Measurements from ENCODE around the gene SIGLEC8. TPM values are rescaled to one million over a fixed set of nuclear protein-coding genes. Genes with fewer than 3 reads are reported as not detected.

Gene SIGLEC8
- total and polyA plus RNA-seq, 9 of the 15 experiments (the other 6 are each of a cell fraction or from before 2014, with no cell fraction given), result 0.04 to 0.65 (median 0.39) TPM

DNA sequence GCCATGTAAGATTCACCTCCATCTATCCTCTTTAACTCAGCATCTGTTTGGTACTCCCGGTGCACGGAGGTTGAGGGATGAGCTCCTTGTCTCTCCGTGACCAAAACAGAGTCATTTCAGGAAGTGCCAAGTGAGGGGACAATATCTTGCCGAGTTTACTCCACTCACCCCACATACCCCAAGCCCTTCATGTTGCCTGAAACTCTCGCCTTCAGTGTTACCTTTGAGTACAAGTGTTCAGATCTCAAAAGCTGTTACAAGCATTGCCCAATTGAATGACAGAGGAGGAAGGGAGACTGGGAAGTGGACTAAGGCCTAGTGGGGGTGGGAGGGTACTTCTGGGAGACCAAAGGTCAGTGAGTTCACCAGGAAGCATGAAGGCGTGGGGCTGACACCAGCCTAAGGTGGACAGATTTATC is 49.4 kb upstream of the SIGLEC8 start:
- DNase-seq (ENCODE audit: extremely low read depth in 1 of 4, low spot score in 3 of 4) (peak; percentile 64 to 91 (median 77)), FAIRE-seq (peak; percentile 92), ATAC-seq (peak; percentile 86)
- H3K9me1 ChIP-seq (ENCODE audit: control insufficient read depth, insufficient read depth, low read length), result no peaks in the 10 kb centered on the region
- H3K9ac ChIP-seq (ENCODE audit: insufficient read depth in 1 of 2, low read depth in 2 of 2, low read length in 2 of 2), result peak overlapping the region; percentile 15 to 82; a peak in 3 of 4 replicates
- BruUV-seq (replicated peaks), result no TSS peak
- peak overlapping the region; percentile 7; the same call in 1 of the 2 replicates for H3K4me3 ChIP-seq
- H3K4me2 ChIP-seq (ENCODE audit: insufficient read depth, low read length), result peak overlapping the region; percentile 86
- in situ Hi-C loops (cut with MboI) (no loop called here), intact Hi-C loops (cut with micrococcal nuclease) (loop anchor here (2.0 kb wide), 2 partner anchors 39 to 65 kb away; no protein-coding TSS in a partner anchor)
- no peaks in the 10 kb centered on the region for H4K20me1 ChIP-seq (replicated peaks; ENCODE audit: control insufficient read depth, insufficient read depth, low read length)
- ChIA-PET POLR2A (interaction anchor here (0.7 to 1.9 kb wide), 6 partner anchors 10 to 130 kb away, joined by 3 to 12 read pairs (median 4); partner anchors contain the start of gene CEACAM18), CTCF (ENCODE audit: low intra/inter-chr PET ratio) (no interaction called here)
- H3K27ac ChIP-seq (ENCODE audit: extremely low read depth, low read depth, low read length), result peak overlapping the region; percentile 98
- H2AFZ ChIP-seq (ENCODE audit: low read depth, low read length), result peak overlapping the region; percentile 82
- no peaks in the 10 kb centered on the region for H3K36me3 ChIP-seq (ENCODE audit: control insufficient read depth, insufficient read depth, low read length)
- no peaks in the 10 kb centered on the region for H3K27me3 ChIP-seq (ENCODE audit: control insufficient read depth in 2 of 2, insufficient read depth in 2 of 2, low read length in 2 of 2)
- H3K4me1 ChIP-seq (replicated peaks in 1 of 2; ENCODE audit: control insufficient read depth in 2 of 2, insufficient read depth in 2 of 2, low read length in 2 of 2), result peaks cover 35 to 58% of the 10 kb centered on the region in 2 experiments
- H3K79me2 ChIP-seq (ENCODE audit: control insufficient read depth, insufficient read depth, low read length), result peaks cover 12% of the 10 kb centered on the region
- H3K9me3 ChIP-seq (replicated peaks; ENCODE audit: control insufficient read depth, insufficient read depth, low read depth, low read length), result no peaks in the 10 kb centered on the region; the same call in 1 of the 2 replicates
- 4% methylated on average over 6 of the region's 6 CpGs for WGBS (ENCODE audit: insufficient coverage, low coverage, missing lambda C conversion rate)
- TF ChIP-seq ZNF263 (CRISPR knock-in tag; IDR thresholded peaks at IDR 0.05; ENCODE audit: borderline replicate concordance) (0 out of 2 replicates have a peak, but pooled peaks have one; percentile 48), NFRKB (IDR thresholded peaks at IDR 0.05; ENCODE audit: low read depth) (peak; percentile 73), ZNF175 (CRISPR knock-in tag; IDR thresholded peaks at IDR 0.05; ENCODE audit: low read depth) (0 out of 2 replicates have a peak, but pooled peaks have one; percentile 45), ZNF232 (CRISPR knock-in tag; IDR thresholded peaks at IDR 0.05) (no peak), POLR3A (IDR thresholded peaks at IDR 0.05; ENCODE audit: borderline replicate concordance, extremely low read depth, insufficient read depth, insufficient read length) (no peak), KDM4B (IDR thresholded peaks at IDR 0.05; ENCODE audit: borderline replicate concordance in 2 of 2, low read depth in 1 of 2) (no peak), LEF1 (IDR thresholded peaks at IDR 0.05) (no peak), TGIF2 (CRISPR knock-in tag; IDR thresholded peaks at IDR 0.05) (no peak), IRF2 (CRISPR knock-in tag; IDR thresholded peaks at IDR 0.05) (no peak), SAFB2 (IDR thresholded peaks at IDR 0.05; ENCODE audit: borderline replicate concordance, low read depth, low read length, severe bottlenecking) (no peak), SRSF1 (IDR thresholded peaks at IDR 0.05; ENCODE audit: low read depth, low read length) (no peak), SNIP1 (IDR thresholded peaks at IDR 0.05; ENCODE audit: low read depth) (no peak)
- TF ChIP-seq, protein P1, sequence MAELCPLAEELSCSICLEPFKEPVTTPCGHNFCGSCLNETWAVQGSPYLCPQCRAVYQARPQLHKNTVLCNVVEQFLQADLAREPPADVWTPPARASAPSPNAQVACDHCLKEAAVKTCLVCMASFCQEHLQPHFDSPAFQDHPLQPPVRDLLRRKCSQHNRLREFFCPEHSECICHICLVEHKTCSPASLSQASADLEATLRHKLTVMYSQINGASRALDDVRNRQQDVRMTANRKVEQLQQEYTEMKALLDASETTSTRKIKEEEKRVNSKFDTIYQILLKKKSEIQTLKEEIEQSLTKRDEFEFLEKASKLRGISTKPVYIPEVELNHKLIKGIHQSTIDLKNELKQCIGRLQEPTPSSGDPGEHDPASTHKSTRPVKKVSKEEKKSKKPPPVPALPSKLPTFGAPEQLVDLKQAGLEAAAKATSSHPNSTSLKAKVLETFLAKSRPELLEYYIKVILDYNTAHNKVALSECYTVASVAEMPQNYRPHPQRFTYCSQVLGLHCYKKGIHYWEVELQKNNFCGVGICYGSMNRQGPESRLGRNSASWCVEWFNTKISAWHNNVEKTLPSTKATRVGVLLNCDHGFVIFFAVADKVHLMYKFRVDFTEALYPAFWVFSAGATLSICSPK (IDR thresholded peaks at IDR 0.05; ENCODE audit: borderline replicate concordance), result no peak
- TF ChIP-seq, protein P2, sequence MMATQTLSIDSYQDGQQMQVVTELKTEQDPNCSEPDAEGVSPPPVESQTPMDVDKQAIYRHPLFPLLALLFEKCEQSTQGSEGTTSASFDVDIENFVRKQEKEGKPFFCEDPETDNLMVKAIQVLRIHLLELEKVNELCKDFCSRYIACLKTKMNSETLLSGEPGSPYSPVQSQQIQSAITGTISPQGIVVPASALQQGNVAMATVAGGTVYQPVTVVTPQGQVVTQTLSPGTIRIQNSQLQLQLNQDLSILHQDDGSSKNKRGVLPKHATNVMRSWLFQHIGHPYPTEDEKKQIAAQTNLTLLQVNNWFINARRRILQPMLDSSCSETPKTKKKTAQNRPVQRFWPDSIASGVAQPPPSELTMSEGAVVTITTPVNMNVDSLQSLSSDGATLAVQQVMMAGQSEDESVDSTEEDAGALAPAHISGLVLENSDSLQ (IDR thresholded peaks at IDR 0.05), result peak; percentile 93
- TF ChIP-seq, protein P3, sequence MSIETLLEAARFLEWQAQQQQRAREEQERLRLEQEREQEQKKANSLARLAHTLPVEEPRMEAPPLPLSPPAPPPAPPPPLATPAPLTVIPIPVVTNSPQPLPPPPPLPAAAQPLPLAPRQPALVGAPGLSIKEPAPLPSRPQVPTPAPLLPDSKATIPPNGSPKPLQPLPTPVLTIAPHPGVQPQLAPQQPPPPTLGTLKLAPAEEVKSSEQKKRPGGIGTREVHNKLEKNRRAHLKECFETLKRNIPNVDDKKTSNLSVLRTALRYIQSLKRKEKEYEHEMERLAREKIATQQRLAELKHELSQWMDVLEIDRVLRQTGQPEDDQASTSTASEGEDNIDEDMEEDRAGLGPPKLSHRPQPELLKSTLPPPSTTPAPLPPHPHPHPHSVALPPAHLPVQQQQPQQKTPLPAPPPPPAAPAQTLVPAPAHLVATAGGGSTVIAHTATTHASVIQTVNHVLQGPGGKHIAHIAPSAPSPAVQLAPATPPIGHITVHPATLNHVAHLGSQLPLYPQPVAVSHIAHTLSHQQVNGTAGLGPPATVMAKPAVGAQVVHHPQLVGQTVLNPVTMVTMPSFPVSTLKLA (conservative IDR thresholded peaks at IDR 0.05), result peak in 1 of 2 experiments; percentile 50; a peak in 1 of 4 replicates
- TF ChIP-seq, protein P4, sequence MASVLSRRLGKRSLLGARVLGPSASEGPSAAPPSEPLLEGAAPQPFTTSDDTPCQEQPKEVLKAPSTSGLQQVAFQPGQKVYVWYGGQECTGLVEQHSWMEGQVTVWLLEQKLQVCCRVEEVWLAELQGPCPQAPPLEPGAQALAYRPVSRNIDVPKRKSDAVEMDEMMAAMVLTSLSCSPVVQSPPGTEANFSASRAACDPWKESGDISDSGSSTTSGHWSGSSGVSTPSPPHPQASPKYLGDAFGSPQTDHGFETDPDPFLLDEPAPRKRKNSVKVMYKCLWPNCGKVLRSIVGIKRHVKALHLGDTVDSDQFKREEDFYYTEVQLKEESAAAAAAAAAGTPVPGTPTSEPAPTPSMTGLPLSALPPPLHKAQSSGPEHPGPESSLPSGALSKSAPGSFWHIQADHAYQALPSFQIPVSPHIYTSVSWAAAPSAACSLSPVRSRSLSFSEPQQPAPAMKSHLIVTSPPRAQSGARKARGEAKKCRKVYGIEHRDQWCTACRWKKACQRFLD (CRISPR knock-in tag; IDR thresholded peaks at IDR 0.05), result peak; percentile 3; the same call in 1 of the 2 replicates

Measured in K562 (cell line).